Prostate gland (tissue), 2 donors: ENCODE measurements around the gene DYNLT1.

Experiments used
- POLR2A ChIP-seq: fragments of 450-650 bp; IDR thresholded peaks from one replicate; pipeline ENCODE4 v1.6.1; 2016; ENCODE audit warnings: antibody characterized with exemption, mild to moderate bottlenecking
- TF ChIP-seq, protein P1 (sequence below), 4 experiments: fragments of 200-600 bp in 2 of 4; fragments of 450-650 bp in 2 of 4; sonication (generic) in 2 of 4; IDR thresholded peaks; 1 replicate in 3 of 4; 2 replicates in 1 of 4; pipeline ENCODE4 v1.5.1; 2016 to 2019; ENCODE audit warnings: antibody characterized with exemption in 4 of 4, mild to moderate bottlenecking in 2 of 4, moderate library complexity in 2 of 4

GRCh38 chr6:158596861-158597260 is 47.7 kb downstream of the DYNLT1 start:
- no peak for TF ChIP-seq POLR2A
- TF ChIP-seq, protein P1, sequence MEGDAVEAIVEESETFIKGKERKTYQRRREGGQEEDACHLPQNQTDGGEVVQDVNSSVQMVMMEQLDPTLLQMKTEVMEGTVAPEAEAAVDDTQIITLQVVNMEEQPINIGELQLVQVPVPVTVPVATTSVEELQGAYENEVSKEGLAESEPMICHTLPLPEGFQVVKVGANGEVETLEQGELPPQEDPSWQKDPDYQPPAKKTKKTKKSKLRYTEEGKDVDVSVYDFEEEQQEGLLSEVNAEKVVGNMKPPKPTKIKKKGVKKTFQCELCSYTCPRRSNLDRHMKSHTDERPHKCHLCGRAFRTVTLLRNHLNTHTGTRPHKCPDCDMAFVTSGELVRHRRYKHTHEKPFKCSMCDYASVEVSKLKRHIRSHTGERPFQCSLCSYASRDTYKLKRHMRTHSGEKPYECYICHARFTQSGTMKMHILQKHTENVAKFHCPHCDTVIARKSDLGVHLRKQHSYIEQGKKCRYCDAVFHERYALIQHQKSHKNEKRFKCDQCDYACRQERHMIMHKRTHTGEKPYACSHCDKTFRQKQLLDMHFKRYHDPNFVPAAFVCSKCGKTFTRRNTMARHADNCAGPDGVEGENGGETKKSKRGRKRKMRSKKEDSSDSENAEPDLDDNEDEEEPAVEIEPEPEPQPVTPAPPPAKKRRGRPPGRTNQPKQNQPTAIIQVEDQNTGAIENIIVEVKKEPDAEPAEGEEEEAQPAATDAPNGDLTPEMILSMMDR (IDR thresholded peaks at IDR 0.05), result no peak
